AG08396 (cell line): Measurements from ENCODE around the gene CHST3.

ENCODE experiments used
- DNase-seq: peaks from one replicate; pipeline ENCODE4 v3.0.0; 2012; ENCODE audit warnings: low spot score, mixed read lengths

The CHST3 gene

GRCh38 chr10:72056932-72057751 lies 92.9 kb downstream of the CHST3 start:
- no peak for DNase-seq

- no peak for DNase-seq
These were observed 94.2 kb downstream of the CHST3 start for GRCh38 chr10:72058347-72058898.

- no peak for DNase-seq
These were observed 95.0 kb downstream of the CHST3 start for GRCh38 chr10:72058989-72059842.

DNA sequence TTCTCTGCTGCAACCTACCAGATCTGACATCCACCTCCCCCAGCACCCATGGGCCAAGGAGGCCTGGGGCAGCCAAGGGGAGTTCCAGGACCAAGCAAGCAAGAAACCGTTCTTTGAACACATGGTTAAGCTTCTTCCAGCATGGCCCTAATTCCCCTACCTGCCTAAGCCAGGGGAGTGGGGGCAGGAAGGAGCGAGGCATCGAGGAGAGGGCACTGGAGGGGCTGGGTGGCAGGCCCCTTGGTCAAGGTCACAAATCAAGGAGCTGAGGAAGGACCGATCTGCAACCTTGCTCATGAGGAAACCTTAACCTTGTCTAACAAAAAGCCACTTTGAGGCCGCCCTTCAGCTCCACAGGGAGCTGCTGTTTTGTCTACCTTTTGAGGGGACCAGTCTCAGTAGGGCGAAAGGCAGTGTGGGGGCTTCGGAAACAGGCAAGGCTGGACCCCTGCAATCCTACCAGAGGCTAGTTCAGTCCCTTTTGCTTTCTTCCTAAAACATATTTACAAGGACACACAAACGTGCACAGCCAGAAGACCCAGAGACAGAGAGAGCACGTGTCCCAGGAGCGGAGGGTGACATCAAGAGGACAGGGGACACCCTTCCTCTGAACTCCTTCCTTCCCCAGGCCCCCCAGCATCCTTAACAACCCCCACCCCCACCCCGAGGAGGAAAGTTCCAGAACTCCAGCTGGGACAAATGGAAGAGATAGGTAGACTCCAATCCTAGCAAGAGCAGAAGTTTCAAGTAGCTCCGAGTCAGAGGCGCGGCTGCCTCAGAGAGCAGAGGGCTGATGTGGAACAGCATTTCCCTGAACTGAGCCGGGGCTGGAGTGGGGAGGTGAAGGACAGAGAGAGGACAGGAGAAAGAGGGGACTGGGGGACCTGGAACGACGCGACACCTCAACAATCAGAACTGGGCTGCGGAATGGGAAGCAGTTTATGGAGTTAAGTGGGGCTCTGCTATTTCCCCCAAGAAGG lies 95.9 kb downstream of the CHST3 start:
- DNase-seq = no peak

GRCh38 chr10:72061491-72061890 lies 97.3 kb downstream of the CHST3 start:
- no peak for DNase-seq

- DNase-seq = no peak
These were observed 97.7 kb downstream of the CHST3 start for GRCh38 chr10:72061930-72062329.

- no peak for DNase-seq
These were observed 98.2 kb downstream of the CHST3 start for GRCh38 chr10:72062382-72062781.
